Esophagus mucosa (tissue), 1 donor: Measurements from ENCODE around the gene TXNDC8. TPM values are rescaled to one million over a fixed set of nuclear protein-coding genes. Genes with fewer than 3 reads are reported as not detected.
A peak's percentile ranks its signal among the peaks of the same experiment; 100 is the strongest.

Source experiments
- ATAC-seq: fragments of 200-7000 bp; cut with Tn5 transposase; one replicate; pipeline ENCODE4 v1.9.1; 2020
- total RNA-seq: library from RNA; stranded (reverse); gene quantifications from one replicate; pipeline ENCODE4 v1.2.4, GENCODE V29; 2023
- donor health status: DM: yes; HTN: yes; CAD: no.

Gene TXNDC8
- total RNA-seq, 1 donor from 2014 or later = not detected

DNA sequence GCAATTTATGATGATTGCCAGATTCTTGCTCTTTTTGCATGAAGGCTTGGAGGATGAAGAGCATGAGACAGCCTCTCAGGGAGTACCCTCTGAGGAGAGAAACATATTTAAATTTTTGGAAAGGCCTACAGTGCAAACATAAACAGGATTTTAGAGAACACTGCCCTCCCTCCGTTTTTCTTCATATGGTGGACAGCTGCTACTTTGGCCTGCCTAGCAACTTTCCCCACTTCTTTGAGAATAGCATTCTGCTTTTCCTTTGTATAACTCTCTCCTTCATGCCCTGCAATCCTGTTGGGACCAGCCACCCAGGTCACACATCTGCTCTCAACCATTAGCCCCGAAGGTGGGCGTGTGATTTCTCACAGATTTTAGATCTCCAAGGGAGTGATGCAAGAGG is 60.9 kb downstream of the TXNDC8 start:
- ATAC-seq = no peak

GRCh38 chr9:110270211-110270995 is 67.3 kb downstream of the TXNDC8 start:
- ATAC-seq = no peak

DNA sequence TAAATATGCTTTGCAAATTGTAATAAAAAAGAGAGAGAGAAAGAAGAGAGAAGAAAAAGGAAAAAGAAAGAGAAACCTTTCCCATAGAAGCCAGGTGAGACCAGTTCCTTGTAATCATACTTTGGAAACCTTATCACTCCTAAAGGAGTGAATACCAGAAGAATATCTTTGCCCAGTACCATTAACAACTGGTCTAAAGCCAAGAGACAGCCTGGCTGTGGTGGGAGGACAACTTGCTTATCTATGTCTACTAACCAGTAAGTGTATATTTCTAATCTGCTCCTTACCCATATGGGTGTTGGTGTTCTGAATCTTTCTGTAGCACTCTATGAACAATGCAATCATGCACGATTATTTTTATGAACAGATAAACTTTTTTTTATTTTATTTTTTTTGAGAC is 70.9 kb downstream of the TXNDC8 start:
- no peak for ATAC-seq

- ATAC-seq = no peak
Observed at GRCh38 chr9:110261632-110262031, 76.0 kb downstream of the TXNDC8 start.

- no peak for ATAC-seq
Observed at GRCh38 chr9:110260911-110261310, 76.8 kb downstream of the TXNDC8 start.

GRCh38 chr9:110259566-110259965 is 78.1 kb downstream of the TXNDC8 start:
- ATAC-seq = no peak

DNA sequence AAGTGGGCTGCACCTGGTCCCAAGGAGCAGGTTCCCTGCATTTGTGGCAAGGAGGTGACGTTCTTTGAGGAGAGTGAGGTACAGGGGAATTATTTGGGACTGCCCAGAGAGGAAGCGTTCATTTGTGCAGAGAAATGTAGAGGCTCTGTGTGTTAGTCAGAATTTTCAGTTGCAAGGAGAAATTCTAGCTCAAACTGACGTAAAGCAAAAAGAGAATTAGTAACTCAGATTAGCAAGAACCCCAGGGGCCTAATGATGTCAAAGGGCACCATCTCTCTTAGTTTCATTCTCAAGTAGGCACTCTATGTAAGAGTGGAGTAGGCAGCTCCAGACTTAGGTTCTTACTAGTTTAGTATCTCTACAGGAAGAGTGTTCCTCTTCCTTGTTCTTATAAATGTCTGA is 79.0 kb downstream of the TXNDC8 start:
- ATAC-seq = no peak

GRCh38 chr9:110257956-110258355 is 79.7 kb downstream of the TXNDC8 start:
- no peak for ATAC-seq

GRCh38 chr9:110257097-110257841 is 80.4 kb downstream of the TXNDC8 start:
- ATAC-seq = no peak

DNA sequence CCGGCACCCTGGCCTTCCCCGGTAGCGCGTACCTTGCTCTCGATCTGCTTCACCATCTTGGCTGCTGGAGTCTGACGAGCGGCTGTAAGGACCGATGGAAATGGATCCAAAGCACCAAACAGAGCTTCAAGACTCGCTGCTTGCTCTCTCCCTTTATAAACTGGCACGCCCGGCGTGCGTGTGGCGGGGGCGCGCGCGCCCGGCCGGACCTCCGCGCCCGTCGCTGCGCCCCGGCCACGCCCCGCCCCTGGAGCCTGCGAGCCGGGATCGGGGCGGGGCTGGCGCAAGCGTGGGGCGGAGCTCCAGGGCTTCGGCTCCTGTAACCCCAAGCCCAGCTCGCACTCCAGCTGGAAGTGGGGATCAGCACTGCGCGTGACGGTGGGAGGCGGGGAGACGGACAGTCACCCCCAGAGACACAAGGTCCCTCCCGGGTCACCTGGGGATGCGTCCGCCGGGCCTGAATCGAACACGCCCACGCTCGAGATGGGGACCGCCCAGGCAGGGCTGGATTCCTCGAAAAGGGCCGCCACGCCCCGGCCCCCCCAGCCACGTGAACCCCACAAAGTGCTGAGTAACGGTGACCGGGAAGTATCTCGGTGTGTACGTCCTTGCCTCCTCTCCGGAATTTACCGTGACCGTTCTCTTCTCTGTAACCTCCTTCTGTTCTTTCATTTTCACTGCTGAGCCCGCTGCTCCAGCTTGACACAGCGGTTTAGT is 81.1 kb downstream of the TXNDC8 start, which contains the start of gene TXN:
TSS of gene TXN (minus strand) at position 128 of the 717 bp plus-strand sequence. CDS start at position 56, 72 bp downstream.
- ATAC-seq = peak; percentile 93

- ATAC-seq = peak; percentile 69
Observed at GRCh38 chr9:110255463-110256379, 81.9 kb downstream of the TXNDC8 start.

- no peak for ATAC-seq
Observed at GRCh38 chr9:110255034-110255462, 82.6 kb downstream of the TXNDC8 start.

DNA sequence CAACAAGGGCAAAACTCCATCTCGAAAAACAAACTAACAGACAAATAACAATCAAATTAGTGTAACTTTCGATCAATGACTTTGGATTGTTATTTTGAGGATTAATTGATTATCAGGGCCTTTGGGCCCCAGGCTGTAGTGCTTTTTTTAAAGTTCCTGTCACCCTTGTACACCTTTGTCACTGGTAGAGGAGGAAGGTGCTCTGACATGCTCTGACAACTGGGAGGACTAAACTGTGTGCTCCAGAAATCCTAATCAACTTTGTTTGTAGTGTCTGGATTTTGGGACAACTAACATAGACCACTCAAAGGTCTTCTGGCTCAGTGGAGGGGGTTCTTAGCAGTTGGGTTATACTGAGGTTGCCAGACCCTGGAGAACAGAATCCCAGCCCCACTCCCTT is 83.2 kb downstream of the TXNDC8 start:
- ATAC-seq = no peak

Other genes starting within 250 kb of the TXNDC8 start
- gene C9orf152, start 129.7 kb downstream of the TXNDC8 start, total RNA-seq = 0.60 TPM
- gene TXN, start 81.4 kb downstream of the TXNDC8 start, total RNA-seq = 647 TPM
- 1.2 TPM for gene SVEP1, start 241.9 kb upstream of the TXNDC8 start, total RNA-seq